ENCODE data around the gene SLC18A3.

GRCh38 chr10:49642311-49642710, 32.2 kb downstream of the SLC18A3 start:
- TF ChIP-seq CTCF (IDR thresholded peaks at IDR 0.05 in 2 of 3, conservative IDR thresholded peaks at IDR 0.05 in 1 of 3; ENCODE audit: borderline replicate concordance in 1 of 3, insufficient read depth in 1 of 3, low read depth in 2 of 3, low read length in 2 of 3) (no peak), EZH2 (IDR thresholded peaks at IDR 0.05) (no peak), ATF3 (IDR thresholded peaks at IDR 0.05) (no peak), POLR2AphosphoS5 (IDR thresholded peaks at IDR 0.05; ENCODE audit: low read depth, low read length) (no peak), FOSL1 (IDR thresholded peaks at IDR 0.05; ENCODE audit: low read depth) (no peak), ELF1 (IDR thresholded peaks at IDR 0.05; ENCODE audit: borderline replicate concordance, low read depth) (no peak)

Data from HCT116 (cell line).